OCI-LY7 (cell line): ENCODE data around the gene C5orf15. TPM values are rescaled to one million over a fixed set of nuclear protein-coding genes. Genes with fewer than 3 reads are reported as not detected.

Experiments
- BruUV-seq: library from RNA; stranded (reverse); fragments of 400-500 nt; replicated peaks from 2 replicates; lab custom pipeline; 2021; lab: Mats Ljungman, UMichigan
- CTCF ChIA-PET: fragments of 300-600 bp; sonication (Branson Sonifier 250); formaldehyde crosslinking; loops from one replicate; lab custom pipeline; 2022; ENCODE audit warnings: antibody characterized with exemption; ENCODE audit not compliant: unreplicated experiment; lab: Charles Lee
- POLR2A ChIA-PET: fragments of 300-600 bp; sonication (Branson Sonifier 250); formaldehyde crosslinking; loops from one replicate; lab custom pipeline; 2022; ENCODE audit warnings: antibody characterized with exemption; lab: Charles Lee
- DNase-seq: peaks from one replicate; pipeline ENCODE4 v3.0.0-alpha.2; 2015; ENCODE audit warnings: low spot score
- H2AFZ ChIP-seq: fragments of 200-600 bp; sonication (generic), shearing (Covaris generic); 2 replicates; pipeline ENCODE4 v1.6.1; 2014; ENCODE audit warnings: mild to moderate bottlenecking, antibody characterized with exemption, low read length, moderate library complexity
- H3K27ac ChIP-seq: fragments of 200-600 bp; sonication (generic); 2 replicates; pipeline ENCODE4 v1.5.1; 2014; ENCODE audit warnings: mixed run types, low read depth, mild to moderate bottlenecking, moderate library complexity, low read length, inconsistent platforms; ENCODE audit not compliant: poor library complexity, severe bottlenecking
- H3K36me3 ChIP-seq: fragments of 200-600 bp; sonication (generic); 2 replicates; pipeline ENCODE4 v1.6.1; 2014; ENCODE audit warnings: mild to moderate bottlenecking, antibody characterized with exemption, low read length, moderate library complexity, mixed read lengths; ENCODE audit not compliant: insufficient read depth
- H3K4me1 ChIP-seq: fragments of 200-600 bp; sonication (generic); 2 replicates; pipeline ENCODE4 v1.5.1; 2014; ENCODE audit warnings: mild to moderate bottlenecking, low read length; ENCODE audit not compliant: insufficient read depth, poor library complexity, severe bottlenecking
- H3K4me2 ChIP-seq: fragments of 200-600 bp; sonication (generic); 2 replicates; pipeline ENCODE4 v1.6.1; 2014; ENCODE audit warnings: mild to moderate bottlenecking, low read length
- H3K4me3 ChIP-seq: fragments of 200-600 bp; sonication (generic); 2 replicates; pipeline ENCODE4 v1.5.1; 2014; ENCODE audit warnings: mild to moderate bottlenecking, low read depth, low read length; ENCODE audit not compliant: poor library complexity, severe bottlenecking
- H3K79me2 ChIP-seq: fragments of 200-600 bp; sonication (generic); 2 replicates; pipeline ENCODE4 v1.6.1; 2016; ENCODE audit warnings: low read depth, mild to moderate bottlenecking, low read length, moderate library complexity, mixed read lengths; ENCODE audit not compliant: insufficient read depth
- H3K9me2 ChIP-seq: fragments of 200-600 bp; sonication (generic); 2 replicates; pipeline ENCODE4 v1.6.1; 2016; ENCODE audit warnings: mild to moderate bottlenecking, low read length, mixed read lengths; ENCODE audit not compliant: insufficient read depth
- H3K9me3 ChIP-seq: fragments of 200-600 bp; sonication (generic); 2 replicates; pipeline ENCODE4 v1.6.1; 2014; ENCODE audit warnings: mild to moderate bottlenecking, mixed run types, low read length, mixed read lengths
- H4K20me1 ChIP-seq: fragments of 200-600 bp; sonication (generic); 2 replicates; pipeline ENCODE4 v1.6.1; 2014; ENCODE audit warnings: mild to moderate bottlenecking, antibody characterized with exemption, low read length, moderate library complexity, mixed read lengths; ENCODE audit not compliant: insufficient read depth
- EZH2phosphoT487 ChIP-seq: fragments of 200-600 bp; sonication (generic); IDR thresholded peaks from 2 replicates; pipeline ENCODE4 v1.6.1; 2018; ENCODE audit warnings: low read depth, borderline replicate concordance, mild to moderate bottlenecking, mixed run types, antibody characterized with exemption, low read length, moderate library complexity, mixed read lengths
- intact Hi-C: fragments of 100-400 bp; cut with micrococcal nuclease; formaldehyde crosslinking; loops from one replicate; pipeline ENCODE4 v1.10.0; 2022; ENCODE audit not compliant: unreplicated experiment
- total RNA-seq, 2 experiments: library from RNA; depleted of rRNA in 1 of 2; stranded (reverse); fragments of >200 nt in 1 of 2; shearing (Covaris generic) in 1 of 2; gene quantifications; 2 replicates each; pipeline ENCODE4 v1.2.3, GENCODE V29; 2014 to 2022
- TF ChIP-seq, protein P1 (sequence below): fragments of 200-600 bp; sonication (generic); conservative IDR thresholded peaks from 2 replicates; pipeline ENCODE4 v1.5.1; 2014; ENCODE audit warnings: mild to moderate bottlenecking, antibody characterized with exemption, low read length, moderate library complexity, mixed read lengths

C5orf15 gene
- total RNA-seq, 2 experiments from 2014 or later = 32.2 to 46.4 TPM

DNA sequence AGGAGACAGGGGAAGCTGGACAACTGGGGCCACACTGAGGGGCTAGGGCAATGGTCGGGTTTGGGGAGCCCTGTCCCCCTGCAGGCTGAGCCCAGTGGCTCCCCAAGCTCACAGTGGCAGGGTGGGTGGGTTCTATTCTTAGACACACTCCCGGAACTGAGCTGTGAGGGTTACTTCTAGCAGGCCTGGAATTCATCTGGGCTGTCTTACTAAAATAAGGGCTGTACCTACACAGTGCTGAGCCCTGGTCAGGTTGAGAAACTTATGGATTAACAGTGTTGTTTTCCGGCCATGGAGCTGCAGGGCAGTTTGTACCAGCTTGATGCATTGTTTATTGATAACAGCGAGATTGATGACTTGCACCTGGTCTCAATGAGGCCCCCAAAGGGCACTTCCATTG, 58.8 kb downstream of the C5orf15 start:
- Histone ChIP-seq H3K9me3 (no peaks in the 10 kb centered on the region), H3K36me3 (no peaks in the 10 kb centered on the region), H3K4me3 (no peak overlapping the region), H3K9me2 (no peaks in the 10 kb centered on the region), H3K4me2 (no peak overlapping the region), H3K4me1 (peaks cover 10% of the 10 kb centered on the region), H3K79me2 (no peaks in the 10 kb centered on the region), H2AFZ (no peak overlapping the region), H3K27ac (no peak overlapping the region), H4K20me1 (no peaks in the 10 kb centered on the region)
- no TSS peak for BruUV-seq
- no peak for TF ChIP-seq EZH2phosphoT487
- TF ChIP-seq, protein P1, sequence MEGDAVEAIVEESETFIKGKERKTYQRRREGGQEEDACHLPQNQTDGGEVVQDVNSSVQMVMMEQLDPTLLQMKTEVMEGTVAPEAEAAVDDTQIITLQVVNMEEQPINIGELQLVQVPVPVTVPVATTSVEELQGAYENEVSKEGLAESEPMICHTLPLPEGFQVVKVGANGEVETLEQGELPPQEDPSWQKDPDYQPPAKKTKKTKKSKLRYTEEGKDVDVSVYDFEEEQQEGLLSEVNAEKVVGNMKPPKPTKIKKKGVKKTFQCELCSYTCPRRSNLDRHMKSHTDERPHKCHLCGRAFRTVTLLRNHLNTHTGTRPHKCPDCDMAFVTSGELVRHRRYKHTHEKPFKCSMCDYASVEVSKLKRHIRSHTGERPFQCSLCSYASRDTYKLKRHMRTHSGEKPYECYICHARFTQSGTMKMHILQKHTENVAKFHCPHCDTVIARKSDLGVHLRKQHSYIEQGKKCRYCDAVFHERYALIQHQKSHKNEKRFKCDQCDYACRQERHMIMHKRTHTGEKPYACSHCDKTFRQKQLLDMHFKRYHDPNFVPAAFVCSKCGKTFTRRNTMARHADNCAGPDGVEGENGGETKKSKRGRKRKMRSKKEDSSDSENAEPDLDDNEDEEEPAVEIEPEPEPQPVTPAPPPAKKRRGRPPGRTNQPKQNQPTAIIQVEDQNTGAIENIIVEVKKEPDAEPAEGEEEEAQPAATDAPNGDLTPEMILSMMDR = no peak
- ChIA-PET POLR2A (interaction anchor here (0.9 to 1.2 kb wide), 2 partner anchors 10 to 12 kb away, joined by 3 to 5 read pairs; no protein-coding TSS in a partner anchor), CTCF (no interaction called here)
- intact Hi-C loops = loop anchor here (5.0 kb wide), 1 partner anchor 1123 kb away; the partner anchor contains the start of gene PITX1
- no peak for DNase-seq

DNA sequence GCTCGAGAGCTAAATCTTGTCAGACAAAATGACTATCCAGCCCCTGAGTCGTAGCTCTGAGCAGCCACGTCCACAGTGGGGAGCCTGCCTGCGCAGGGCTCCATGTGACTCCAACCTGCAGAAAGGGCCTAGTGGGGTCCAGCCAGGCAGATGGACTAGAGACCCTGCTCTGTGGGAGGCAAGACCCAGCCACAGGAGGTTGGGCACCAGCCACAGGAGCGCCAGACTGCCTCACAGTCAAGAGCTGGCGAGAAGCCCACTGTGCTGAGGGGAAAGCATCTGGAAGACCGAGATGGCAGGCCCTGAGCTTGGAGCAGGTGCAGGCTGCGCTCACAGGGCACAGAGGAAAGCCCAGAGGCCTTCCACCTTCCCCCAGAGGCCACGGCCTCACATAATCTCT, 61.4 kb downstream of the C5orf15 start:
- H3K9me2 ChIP-seq = no peaks in the 10 kb centered on the region
- no peaks in the 10 kb centered on the region for H4K20me1 ChIP-seq
- H3K4me2 ChIP-seq = no peak overlapping the region
- intact Hi-C loops = no loop called here
- no peaks in the 10 kb centered on the region for H3K79me2 ChIP-seq
- H3K36me3 ChIP-seq = no peaks in the 10 kb centered on the region
- H3K27ac ChIP-seq = no peak overlapping the region
- ChIA-PET CTCF (no interaction called here), POLR2A (interaction anchor here (1.0 to 3.0 kb wide), 5 partner anchors 13 to 37 kb away, joined by 3 to 15 read pairs (median 4); no protein-coding TSS in a partner anchor)
- no peak for TF ChIP-seq EZH2phosphoT487
- TF ChIP-seq, protein P1 = no peak
- DNase-seq = no peak
- no peaks in the 10 kb centered on the region for H3K9me3 ChIP-seq
- H2AFZ ChIP-seq = peak overlapping the region; percentile 50; the same call in 1 of the 2 replicates
- no peak overlapping the region for H3K4me3 ChIP-seq
- H3K4me1 ChIP-seq = peaks cover 10% of the 10 kb centered on the region
- BruUV-seq = no TSS peak

DNA sequence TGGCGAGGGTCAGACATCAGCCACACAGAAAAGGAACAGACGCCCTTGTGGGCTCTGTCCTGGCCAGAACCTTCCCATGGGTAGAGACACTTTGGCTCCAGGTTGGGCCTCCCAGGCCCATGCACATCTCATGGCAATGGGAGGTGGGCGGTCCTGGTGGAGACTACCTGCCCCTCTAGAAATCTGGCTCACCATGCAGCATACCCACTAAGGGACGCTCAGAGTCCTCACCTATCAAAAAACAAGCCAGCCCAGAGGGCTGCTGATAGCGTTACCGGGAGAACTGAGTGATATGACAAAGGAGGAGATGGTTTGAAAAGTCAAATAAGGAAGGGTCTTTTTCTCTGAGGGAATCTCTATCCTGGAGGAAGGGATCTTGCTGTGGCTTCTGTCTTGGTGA, 62.1 kb downstream of the C5orf15 start:
- Histone ChIP-seq H3K36me3 (no peaks in the 10 kb centered on the region), H3K9me3 (no peaks in the 10 kb centered on the region), H3K4me2 (no peak overlapping the region), H2AFZ (peak overlapping the region; percentile 50; the same call in 1 of the 2 replicates), H3K4me3 (no peak overlapping the region), H3K4me1 (peaks cover 10% of the 10 kb centered on the region), H4K20me1 (no peaks in the 10 kb centered on the region), H3K27ac (no peak overlapping the region), H3K79me2 (no peaks in the 10 kb centered on the region), H3K9me2 (no peaks in the 10 kb centered on the region)
- TF ChIP-seq EZH2phosphoT487 = no peak
- TF ChIP-seq, protein P1 = peak; percentile 73
- intact Hi-C loops = loop anchor here (1.0 kb wide), 2 partner anchors 33 to 38 kb away; no protein-coding TSS in a partner anchor
- POLR2A ChIA-PET = interaction anchor here (0.9 to 3.0 kb wide), 6 partner anchors 12 to 38 kb away, joined by 3 to 15 read pairs (median 4); no protein-coding TSS in a partner anchor
- CTCF ChIA-PET = interaction anchor here (0.5 kb wide), 1 partner anchor 20 kb away, joined by 3 read pairs; no protein-coding TSS in a partner anchor
- peak; percentile 73 for DNase-seq
- BruUV-seq = no TSS peak
